Activated CD4-positive, alpha-beta memory T cell treated with anti-CD3 and anti-CD28 coated beads for 36 hours (primary cell): ENCODE results near the gene NBEAL1. TPM values are rescaled to one million over a fixed set of nuclear protein-coding genes. Genes with fewer than 3 reads are reported as not detected.
"Not testable (repeated sequence)": the region's sequence is repeated elsewhere in the genome, so short reads cannot be mapped to it uniquely, and the experiment has no call there.

Experiments
- CTCF ChIA-PET: fragments of 350-600 bp; sonication (Branson Sonifier 250); formaldehyde crosslinking; loops from one replicate; lab custom pipeline; 2021; ENCODE audit warnings: antibody characterized with exemption, inconsistent platforms; lab: Charles Lee
- POLR2A ChIA-PET: fragments of 350-600 bp; sonication (Branson Sonifier 250); formaldehyde crosslinking; loops from one replicate; lab custom pipeline; 2021; ENCODE audit warnings: antibody characterized with exemption; lab: Charles Lee
- DNase-seq: peaks from one replicate; pipeline ENCODE4 v3.0.0-alpha.2; 2020
- H3K27ac Mint-ChIP-seq: one replicate; pipeline ENCODE4 v1.8.0; 2021; ENCODE audit warnings: mixed read lengths
- H3K27me3 Mint-ChIP-seq: one replicate; pipeline ENCODE4 v1.8.0; 2021; ENCODE audit warnings: mixed read lengths
- H3K36me3 Mint-ChIP-seq: one replicate; pipeline ENCODE4 v1.8.0; 2021; ENCODE audit warnings: mixed read lengths
- H3K4me1 Mint-ChIP-seq: one replicate; pipeline ENCODE4 v1.8.0; 2021; ENCODE audit warnings: low read depth, mixed read lengths
- H3K4me3 Mint-ChIP-seq: one replicate; pipeline ENCODE4 v1.8.0; 2021; ENCODE audit warnings: mild to moderate bottlenecking, mixed read lengths
- H3K9me3 Mint-ChIP-seq: one replicate; pipeline ENCODE4 v1.8.0; 2021; ENCODE audit warnings: mixed read lengths
- intact Hi-C: fragments of 100-400 bp; cut with micrococcal nuclease; formaldehyde crosslinking; loops from one replicate; pipeline ENCODE4 v1.15.1; 2023
- total RNA-seq, 2 experiments: library from RNA; stranded (reverse); gene quantifications; one replicate each; pipeline ENCODE4 v1.2.3, GENCODE V29; 2021

Gene NBEAL1
- total RNA-seq, 2 experiments from 2014 or later, result 10.6 to 11.6 TPM

DNA sequence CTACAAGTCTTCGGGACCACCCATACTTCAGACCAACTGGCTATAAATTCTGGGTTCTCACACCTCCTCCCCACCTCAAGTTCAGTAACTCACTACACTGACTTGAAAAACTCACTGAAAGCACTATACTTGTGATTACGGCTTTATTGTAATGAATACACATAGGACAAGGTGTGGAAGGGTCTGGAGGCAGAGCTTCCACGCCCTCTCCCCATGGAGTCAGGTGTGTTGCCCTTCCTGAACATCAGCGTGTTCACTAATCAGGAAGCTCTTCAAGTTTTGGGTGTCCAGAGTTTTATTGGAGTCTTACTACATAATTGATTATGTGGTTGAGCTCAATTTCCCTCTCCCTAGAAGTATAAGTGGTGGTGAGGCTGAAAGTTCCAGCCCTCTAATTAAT, 27.5 kb downstream of the NBEAL1 start:
- POLR2A ChIA-PET, result no interaction called here
- intact Hi-C loops, result no loop called here
- no peaks in the 10 kb centered on the region for H3K9me3 Mint-ChIP-seq
- CTCF ChIA-PET, result no interaction called here
- H3K36me3 Mint-ChIP-seq, result peaks cover 15% of the 10 kb centered on the region
- H3K27ac Mint-ChIP-seq, result no peak overlapping the region
- H3K4me3 Mint-ChIP-seq, result no peak overlapping the region
- no peaks in the 10 kb centered on the region for H3K4me1 Mint-ChIP-seq
- DNase-seq, result no peak
- no peaks in the 10 kb centered on the region for H3K27me3 Mint-ChIP-seq

DNA sequence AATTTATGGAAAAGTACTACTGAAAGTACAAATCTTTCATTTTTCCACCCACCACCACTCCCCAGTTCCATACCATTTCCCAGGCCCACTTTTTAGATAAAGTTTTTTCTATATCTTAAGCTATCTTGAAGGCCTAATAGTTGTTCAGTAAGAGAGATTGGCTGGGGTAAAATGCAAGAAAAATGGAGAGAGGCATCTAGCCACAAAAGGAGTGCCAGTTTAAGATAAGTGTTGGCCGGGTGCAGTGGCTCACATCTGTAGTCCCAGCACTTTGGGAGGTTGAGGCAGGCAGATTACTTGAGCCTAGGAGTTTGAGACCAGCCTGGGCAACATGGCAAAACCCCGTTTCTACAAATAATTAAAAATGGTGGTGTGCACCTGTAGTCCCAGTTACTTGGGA, 28.6 kb downstream of the NBEAL1 start:
- no peak overlapping the region for H3K4me3 Mint-ChIP-seq
- H3K9me3 Mint-ChIP-seq, result no peaks in the 10 kb centered on the region
- no peaks in the 10 kb centered on the region for H3K27me3 Mint-ChIP-seq
- H3K4me1 Mint-ChIP-seq, result no peaks in the 10 kb centered on the region
- peaks cover 15% of the 10 kb centered on the region for H3K36me3 Mint-ChIP-seq
- H3K27ac Mint-ChIP-seq, result no peak overlapping the region
- ChIA-PET POLR2A (no interaction called here), CTCF (no interaction called here)
- DNase-seq, result no peak
- intact Hi-C loops, result no loop called here

- H3K4me1 Mint-ChIP-seq, result no peaks in the 10 kb centered on the region
- H3K4me3 Mint-ChIP-seq, result no peak overlapping the region
- no peaks in the 10 kb centered on the region for H3K27me3 Mint-ChIP-seq
- H3K27ac Mint-ChIP-seq, result no peak overlapping the region
- no peak for DNase-seq
- ChIA-PET POLR2A (no interaction called here), CTCF (no interaction called here)
- intact Hi-C loops, result no loop called here
- H3K9me3 Mint-ChIP-seq, result no peaks in the 10 kb centered on the region
- H3K36me3 Mint-ChIP-seq, result peaks cover 12% of the 10 kb centered on the region
Observed at GRCh38 chr2:203045867-203046266, 31.2 kb downstream of the NBEAL1 start.

DNA sequence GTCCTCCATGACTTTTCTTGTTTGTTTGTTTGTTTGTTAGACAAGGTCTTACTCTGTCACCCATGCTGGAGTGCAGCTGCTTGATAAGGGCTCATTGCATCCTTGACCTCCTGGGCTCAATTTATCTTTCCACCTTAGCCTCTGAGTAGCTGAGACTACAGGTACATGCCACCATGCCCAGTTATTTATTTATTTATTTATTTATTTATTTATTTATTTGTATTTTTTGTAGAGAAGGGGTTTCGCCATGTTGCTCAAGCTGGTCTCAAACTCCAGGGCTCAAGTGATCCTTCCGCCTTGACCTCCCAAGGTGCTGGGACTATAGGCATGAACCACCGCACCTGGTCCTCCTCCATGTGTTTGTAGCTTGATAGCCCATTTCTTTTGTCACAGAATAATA, 37.9 kb downstream of the NBEAL1 start:
- H3K27me3 Mint-ChIP-seq, result no peaks in the 10 kb centered on the region
- peaks cover 2% of the 10 kb centered on the region for H3K36me3 Mint-ChIP-seq
- intact Hi-C loops, result no loop called here
- no peak overlapping the region for H3K4me3 Mint-ChIP-seq
- H3K9me3 Mint-ChIP-seq, result no peaks in the 10 kb centered on the region
- POLR2A ChIA-PET, result no interaction called here
- CTCF ChIA-PET, result interaction anchor here (1.4 kb wide), 1 partner anchor 464 kb away, joined by 3 read pairs; no protein-coding TSS in a partner anchor
- H3K4me1 Mint-ChIP-seq, result no peaks in the 10 kb centered on the region
- H3K27ac Mint-ChIP-seq, result no peak overlapping the region
- DNase-seq, result no peak

- Mint-ChIP-seq H3K4me1 (no peaks in the 10 kb centered on the region), H3K9me3 (no peaks in the 10 kb centered on the region), H3K27me3 (no peaks in the 10 kb centered on the region), H3K36me3 (peaks cover 9% of the 10 kb centered on the region), H3K27ac (no peak overlapping the region), H3K4me3 (no peak overlapping the region)
- POLR2A ChIA-PET, result no interaction called here
- intact Hi-C loops, result no loop called here
- CTCF ChIA-PET, result no interaction called here
- no peak for DNase-seq
Observed at GRCh38 chr2:203059567-203060240, 45.0 kb downstream of the NBEAL1 start.

DNA sequence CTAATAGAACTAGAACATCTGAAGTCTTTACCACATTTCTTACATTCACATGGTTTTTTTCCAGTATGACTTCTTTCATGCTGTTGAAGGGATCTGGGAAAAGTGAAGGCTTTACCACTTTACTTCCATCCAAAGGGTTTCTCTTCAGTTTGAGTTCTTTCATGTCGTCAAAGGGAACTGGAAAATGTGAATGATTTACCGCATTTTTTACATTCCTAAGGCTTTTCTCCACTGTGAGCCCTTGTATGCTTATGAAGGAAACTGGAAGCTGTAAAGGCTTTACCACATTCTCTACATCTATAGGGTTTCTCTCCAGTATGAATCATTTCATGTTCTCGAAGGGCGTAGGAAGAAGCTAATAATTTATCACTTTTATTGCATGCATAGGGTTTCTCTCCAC, 46.7 kb downstream of the NBEAL1 start:
- H3K4me1 Mint-ChIP-seq, result no peaks in the 10 kb centered on the region
- H3K36me3 Mint-ChIP-seq, result peaks cover 9% of the 10 kb centered on the region
- ChIA-PET CTCF (no interaction called here), POLR2A (no interaction called here)
- no peak overlapping the region for H3K27ac Mint-ChIP-seq
- DNase-seq, result no peak
- no peaks in the 10 kb centered on the region for H3K9me3 Mint-ChIP-seq
- H3K4me3 Mint-ChIP-seq, result no peak overlapping the region
- H3K27me3 Mint-ChIP-seq, result no peaks in the 10 kb centered on the region
- intact Hi-C loops, result no loop called here

GRCh38 chr2:203062126-203062525, 47.5 kb downstream of the NBEAL1 start:
- CTCF ChIA-PET, result no interaction called here

DNA sequence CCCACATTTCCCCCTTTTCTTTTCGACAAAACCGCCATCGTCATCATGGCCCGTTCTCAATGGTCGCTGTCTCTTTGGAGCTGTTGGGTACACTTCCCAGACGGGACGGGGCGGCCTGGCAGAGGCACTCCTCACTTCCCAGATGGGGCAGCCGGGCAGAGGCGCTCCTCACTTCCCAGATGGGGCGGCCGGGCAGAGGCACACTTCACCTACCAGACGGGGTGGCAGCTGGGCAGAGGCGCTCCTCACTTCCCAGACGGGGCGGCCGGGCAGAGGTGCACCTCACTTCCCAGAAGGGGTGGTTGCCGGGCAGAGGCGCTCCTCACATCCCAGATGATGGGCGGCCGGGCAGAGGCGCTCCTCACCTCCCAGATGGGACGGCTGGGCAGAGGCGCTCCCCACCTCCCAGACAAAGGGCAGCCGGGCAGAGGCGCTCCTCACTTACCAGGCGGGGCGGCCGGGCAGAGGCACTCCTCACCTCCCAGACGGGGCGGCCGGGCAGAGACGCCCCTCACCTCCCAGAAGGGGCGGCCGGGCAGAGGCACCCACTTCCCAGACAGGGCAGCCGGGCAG, 51.9 kb downstream of the NBEAL1 start:
- POLR2A ChIA-PET, DNase-seq, CTCF ChIA-PET, H3K36me3 Mint-ChIP-seq, H3K27ac Mint-ChIP-seq, H3K9me3 Mint-ChIP-seq, H3K4me1 Mint-ChIP-seq, intact Hi-C loops, H3K27me3 Mint-ChIP-seq, H3K4me3 Mint-ChIP-seq: not testable (repeated sequence)

More at GRCh38 chr2:203062126-203062525, 47.5 kb downstream of the NBEAL1 start:
- no peaks in the 10 kb centered on the region for H3K9me3 Mint-ChIP-seq
- POLR2A ChIA-PET, result no interaction called here
- no peak overlapping the region for H3K4me3 Mint-ChIP-seq
- intact Hi-C loops, result no loop called here
- DNase-seq, result no peak
- H3K4me1 Mint-ChIP-seq, result no peaks in the 10 kb centered on the region
- H3K27ac Mint-ChIP-seq, result no peak overlapping the region
- no peaks in the 10 kb centered on the region for H3K27me3 Mint-ChIP-seq
- H3K36me3 Mint-ChIP-seq, result peaks cover 7% of the 10 kb centered on the region

DNA sequence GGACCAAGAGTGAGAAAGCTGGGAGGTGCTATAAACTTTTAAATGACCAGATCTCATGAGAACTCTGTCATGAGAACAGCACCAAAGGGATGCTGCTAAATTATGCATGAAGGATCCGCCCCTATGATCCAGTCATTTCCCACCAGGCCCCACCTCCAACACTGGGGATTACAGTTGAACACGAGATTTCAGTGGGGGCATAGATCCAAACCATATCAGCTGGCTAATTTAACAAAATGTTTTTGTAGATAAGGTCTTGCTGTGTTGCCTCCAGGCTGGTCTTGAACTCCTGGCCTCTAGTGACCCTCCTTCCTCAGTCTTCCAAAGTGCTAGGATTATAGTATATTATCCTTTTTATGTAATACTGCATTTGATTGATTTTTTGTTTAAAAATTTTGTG, 56.0 kb downstream of the NBEAL1 start:
- H3K4me1 Mint-ChIP-seq, result peaks cover 3% of the 10 kb centered on the region
- H3K4me3 Mint-ChIP-seq, result no peak overlapping the region
- no peaks in the 10 kb centered on the region for H3K27me3 Mint-ChIP-seq
- ChIA-PET CTCF (no interaction called here), POLR2A (no interaction called here)
- DNase-seq, result no peak
- intact Hi-C loops, result no loop called here
- peaks cover 12% of the 10 kb centered on the region for H3K36me3 Mint-ChIP-seq
- H3K9me3 Mint-ChIP-seq, result no peaks in the 10 kb centered on the region
- no peak overlapping the region for H3K27ac Mint-ChIP-seq

DNA sequence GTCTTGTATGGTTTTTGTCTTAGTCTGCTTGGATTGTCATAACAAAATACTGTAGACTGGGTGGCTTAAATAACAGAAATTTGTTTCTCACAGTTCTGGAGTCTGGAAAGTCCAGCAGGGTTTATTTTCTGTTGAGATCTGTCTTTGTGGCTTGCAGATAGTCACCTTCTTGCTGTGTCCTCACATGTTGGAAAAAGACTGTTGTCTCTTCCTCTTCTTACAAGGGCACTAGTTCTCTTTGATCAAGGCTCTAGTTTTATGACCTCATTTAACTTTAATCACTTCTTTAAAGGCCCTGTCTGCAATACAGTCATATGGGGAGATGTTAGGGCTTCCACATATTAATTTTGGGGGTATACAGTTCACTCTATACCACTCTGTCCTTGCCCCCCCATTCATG, 56.5 kb downstream of the NBEAL1 start:
- peaks cover 12% of the 10 kb centered on the region for H3K36me3 Mint-ChIP-seq
- no peak overlapping the region for H3K4me3 Mint-ChIP-seq
- H3K27me3 Mint-ChIP-seq, result no peaks in the 10 kb centered on the region
- no peaks in the 10 kb centered on the region for H3K9me3 Mint-ChIP-seq
- ChIA-PET CTCF (no interaction called here), POLR2A (no interaction called here)
- DNase-seq, result no peak
- intact Hi-C loops, result no loop called here
- H3K4me1 Mint-ChIP-seq, result peaks cover 3% of the 10 kb centered on the region
- no peak overlapping the region for H3K27ac Mint-ChIP-seq

DNA sequence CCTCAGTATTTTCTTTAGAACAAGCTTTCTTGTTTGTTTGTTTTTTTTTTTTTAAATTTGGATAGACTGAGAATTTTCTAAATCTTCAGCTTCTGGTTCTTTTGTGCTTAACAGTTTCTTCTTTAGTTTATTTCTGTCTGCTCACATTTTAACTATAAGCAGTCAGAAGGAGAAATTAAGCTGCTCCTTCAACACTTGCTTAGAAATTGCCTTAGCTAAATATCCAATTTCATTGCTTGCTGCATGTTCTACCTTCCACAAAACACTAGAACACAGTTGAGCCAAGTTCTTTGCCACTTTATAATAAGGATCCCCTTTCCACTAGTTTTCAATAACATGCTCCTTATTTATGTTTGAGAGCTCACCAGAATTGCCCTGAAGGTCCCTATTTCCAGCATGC, 57.7 kb downstream of the NBEAL1 start:
- Mint-ChIP-seq H3K27ac (no peak overlapping the region), H3K4me3 (no peak overlapping the region), H3K4me1 (peaks cover 3% of the 10 kb centered on the region), H3K36me3 (peaks cover 12% of the 10 kb centered on the region), H3K27me3 (no peaks in the 10 kb centered on the region), H3K9me3 (no peaks in the 10 kb centered on the region)
- ChIA-PET CTCF (no interaction called here), POLR2A (no interaction called here)
- intact Hi-C loops, result no loop called here
- no peak for DNase-seq

- CTCF ChIA-PET, result no interaction called here
- H3K27me3 Mint-ChIP-seq, result no peaks in the 10 kb centered on the region
- POLR2A ChIA-PET, result no interaction called here
- no peak overlapping the region for H3K27ac Mint-ChIP-seq
- no peak overlapping the region for H3K4me3 Mint-ChIP-seq
- no peaks in the 10 kb centered on the region for H3K4me1 Mint-ChIP-seq
- no peak for DNase-seq
- peaks cover 7% of the 10 kb centered on the region for H3K36me3 Mint-ChIP-seq
- intact Hi-C loops, result no loop called here
- H3K9me3 Mint-ChIP-seq, result no peaks in the 10 kb centered on the region
Observed at GRCh38 chr2:203077451-203077850, 62.8 kb downstream of the NBEAL1 start.

GRCh38 chr2:203080447-203081045, 65.9 kb downstream of the NBEAL1 start:
- intact Hi-C loops, result no loop called here
- no peaks in the 10 kb centered on the region for H3K27me3 Mint-ChIP-seq
- ChIA-PET POLR2A (no interaction called here), CTCF (no interaction called here)
- peaks cover 2% of the 10 kb centered on the region for H3K4me1 Mint-ChIP-seq
- H3K27ac Mint-ChIP-seq, result no peak overlapping the region
- no peak overlapping the region for H3K4me3 Mint-ChIP-seq
- peaks cover 3% of the 10 kb centered on the region for H3K36me3 Mint-ChIP-seq
- DNase-seq, result no peak
- no peaks in the 10 kb centered on the region for H3K9me3 Mint-ChIP-seq
